ENCODE data around the gene SPRYD3. TPM values are rescaled to one million over a fixed set of nuclear protein-coding genes. Genes with fewer than 3 reads are reported as not detected.
A peak's percentile ranks its signal among the peaks of the same experiment; 100 is the strongest.

Gene SPRYD3
- total RNA-seq, 1 experiment from 2014 or later: 47.5 TPM

GRCh38 chr12:53099071-53099882 lies 20.1 kb upstream of the SPRYD3 start (continued):
- TF ChIP-seq JUND (IDR thresholded peaks at IDR 0.05): no peak

- DNase-seq (ENCODE audit: low read depth, low spot score) (peak; percentile 41), ATAC-seq (peak; percentile 47)
- H3K27ac ChIP-seq (ENCODE audit: low read depth, low read length): peak overlapping the region; percentile 98
- ChIA-PET RAD21 (ENCODE audit: low non-redundant PET in 1 of 2, low total read pairs in 2 of 2, uncharacterized antibody in 2 of 2, unreplicated experiment in 2 of 2) (interaction anchor here (0.7 to 3.2 kb wide), 9 partner anchors 19 to 114 kb away, joined by 3 to 30 read pairs (median 5); partner anchors contain the start of gene SPRYD3 (in 2 of the 2)), CTCF (interaction anchor here (0.7 to 3.6 kb wide), 20 partner anchors 19 to 223 kb away, joined by 3 to 110 read pairs (median 4); partner anchors contain the start of genes AAAS, CSAD, SPRYD3 and ZNF740), POLR2A (interaction anchor here (0.7 to 3.6 kb wide), 7 partner anchors 19 to 167 kb away, joined by 3 to 27 read pairs (median 6); partner anchors contain the start of gene SPRYD3)
- no peaks in the 10 kb centered on the region for H3K9me2 ChIP-seq (ENCODE audit: insufficient read depth)
- no peak overlapping the region for H2AFZ ChIP-seq (ENCODE audit: low read depth, low read length, poor library complexity, severe bottlenecking)
- TSS peak; percentile 76 for BruUV-seq (replicated peaks)
- H3K9me3 ChIP-seq (ENCODE audit: control insufficient read depth in 1 of 2, insufficient read depth in 1 of 2, low read depth in 1 of 2, low read length in 2 of 2): no peaks in the 10 kb centered on the region
- H3K9ac ChIP-seq (ENCODE audit: low read length): peak overlapping the region; percentile 67
- peaks cover 49 to 83% of the 10 kb centered on the region in 2 experiments for H3K4me1 ChIP-seq (ENCODE audit: control insufficient read depth in 1 of 2, insufficient read depth in 2 of 2, low read length in 2 of 2)
- H3K27me3 ChIP-seq (ENCODE audit: insufficient read depth, low read length): no peaks in the 10 kb centered on the region
- H3K4me3 ChIP-seq (replicated peaks in 1 of 2; ENCODE audit: low read depth in 1 of 2, low read length in 2 of 2): peak overlapping the region; percentile 58 to 78
- no peaks in the 10 kb centered on the region for H3K36me3 ChIP-seq (ENCODE audit: control insufficient read depth in 1 of 2, insufficient read depth in 2 of 2, low read length in 2 of 2)
- TF ChIP-seq POLR2AphosphoS5 (IDR thresholded peaks at IDR 0.05; ENCODE audit: low read depth, low read length) (peak; percentile 69), EZH2 (IDR thresholded peaks at IDR 0.05) (no peak), JUND (IDR thresholded peaks at IDR 0.05) (no peak), TCF7L2 (IDR thresholded peaks at IDR 0.05; ENCODE audit: borderline replicate concordance, extremely low read depth, insufficient read depth, insufficient read length) (no peak), POLR2A (IDR thresholded peaks at IDR 0.05; ENCODE audit: borderline replicate concordance, extremely low read depth, insufficient read depth, insufficient read length) (no peak), YY1 (IDR thresholded peaks at IDR 0.05; ENCODE audit: extremely low read depth, insufficient replicate concordance, low read depth, low read length) (peak; percentile 79)
- intact Hi-C loops (cut with micrococcal nuclease): no loop called here
- peak overlapping the region; percentile 79 for H3K4me2 ChIP-seq (ENCODE audit: low read length)
- no peaks in the 10 kb centered on the region for H3K79me2 ChIP-seq (ENCODE audit: insufficient read depth, low read length)
- no peaks in the 10 kb centered on the region for H4K20me1 ChIP-seq (ENCODE audit: insufficient read depth)
Observed at GRCh38 chr12:53098354-53098981, 19.3 kb upstream of the SPRYD3 start.
